VCaP (cell line): ENCODE data around the gene CBLB.
A peak's percentile ranks its signal among the peaks of the same experiment; 100 is the strongest.

Experiments
- H3K27ac ChIP-seq: fragments of 450-650 bp; 2 replicates; pipeline ENCODE4 v1.5.1; 2017
- TF ChIP-seq, protein P1 (sequence below): fragments of 450-650 bp; conservative IDR thresholded peaks from 2 replicates; pipeline ENCODE4 v1.5.1; 2017; ENCODE audit warnings: mild to moderate bottlenecking, moderate library complexity

CBLB gene

DNA sequence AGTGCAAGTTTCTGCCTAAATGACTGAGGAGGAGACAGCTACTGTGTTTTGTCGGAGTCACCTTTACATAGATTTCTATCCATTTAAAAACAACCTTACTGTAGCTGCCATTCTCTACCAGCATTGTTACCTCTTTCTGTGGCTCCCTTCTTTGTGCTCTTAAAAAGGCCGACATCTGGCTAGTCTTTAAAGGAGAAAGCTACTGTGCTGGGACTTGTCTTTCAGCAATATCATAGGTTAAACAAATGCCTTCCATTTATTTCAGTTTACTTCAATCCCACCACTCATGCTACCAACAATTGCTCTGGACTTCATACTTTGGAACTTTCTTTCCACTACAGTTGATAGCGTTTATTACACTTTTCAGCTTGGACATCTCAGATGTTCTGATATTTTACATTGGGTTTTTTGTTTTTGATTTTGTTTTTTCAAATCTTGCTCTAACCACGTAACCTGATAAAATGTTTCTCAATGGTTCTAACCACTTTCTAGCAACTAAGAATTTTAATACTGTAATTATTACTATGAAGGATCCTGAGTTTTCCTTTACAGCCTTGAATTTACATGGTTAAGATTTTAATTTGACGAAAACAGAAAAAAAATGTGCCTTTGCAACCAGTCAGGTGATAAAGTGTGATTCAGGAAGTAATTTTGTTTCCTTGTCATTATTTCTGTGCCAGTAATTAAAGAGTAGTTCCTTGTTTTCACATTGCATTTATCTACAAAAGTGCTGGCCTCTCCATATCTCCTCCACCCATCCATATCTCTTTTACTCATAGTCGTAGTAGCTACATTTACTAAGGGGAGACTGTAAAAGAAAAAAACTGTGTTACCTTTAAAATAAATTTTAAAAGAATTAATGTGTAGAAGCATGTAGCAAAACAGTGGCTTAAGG lies 1.3 kb upstream of the CBLB start:
- H3K27ac ChIP-seq: peak overlapping the region; percentile 86
- TF ChIP-seq, protein P1, sequence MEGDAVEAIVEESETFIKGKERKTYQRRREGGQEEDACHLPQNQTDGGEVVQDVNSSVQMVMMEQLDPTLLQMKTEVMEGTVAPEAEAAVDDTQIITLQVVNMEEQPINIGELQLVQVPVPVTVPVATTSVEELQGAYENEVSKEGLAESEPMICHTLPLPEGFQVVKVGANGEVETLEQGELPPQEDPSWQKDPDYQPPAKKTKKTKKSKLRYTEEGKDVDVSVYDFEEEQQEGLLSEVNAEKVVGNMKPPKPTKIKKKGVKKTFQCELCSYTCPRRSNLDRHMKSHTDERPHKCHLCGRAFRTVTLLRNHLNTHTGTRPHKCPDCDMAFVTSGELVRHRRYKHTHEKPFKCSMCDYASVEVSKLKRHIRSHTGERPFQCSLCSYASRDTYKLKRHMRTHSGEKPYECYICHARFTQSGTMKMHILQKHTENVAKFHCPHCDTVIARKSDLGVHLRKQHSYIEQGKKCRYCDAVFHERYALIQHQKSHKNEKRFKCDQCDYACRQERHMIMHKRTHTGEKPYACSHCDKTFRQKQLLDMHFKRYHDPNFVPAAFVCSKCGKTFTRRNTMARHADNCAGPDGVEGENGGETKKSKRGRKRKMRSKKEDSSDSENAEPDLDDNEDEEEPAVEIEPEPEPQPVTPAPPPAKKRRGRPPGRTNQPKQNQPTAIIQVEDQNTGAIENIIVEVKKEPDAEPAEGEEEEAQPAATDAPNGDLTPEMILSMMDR: no peak

DNA sequence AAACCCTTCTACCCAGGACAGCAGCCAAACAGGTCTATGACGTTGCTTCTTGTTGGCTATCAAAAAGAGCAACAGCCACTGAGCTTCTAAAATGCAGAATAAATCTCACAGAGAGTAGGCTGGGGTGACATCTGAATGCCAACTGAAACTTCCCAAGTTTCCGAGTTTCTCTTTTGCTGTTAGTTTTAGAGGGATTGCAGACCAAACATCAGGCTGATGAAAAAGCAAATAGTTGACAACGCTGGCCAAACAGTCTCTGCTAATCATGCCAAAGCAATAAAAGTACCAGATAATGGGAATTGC lies 670 bp upstream of the CBLB start:
- TF ChIP-seq, protein P1: no peak
- H3K27ac ChIP-seq: peak overlapping the region; percentile 86

DNA sequence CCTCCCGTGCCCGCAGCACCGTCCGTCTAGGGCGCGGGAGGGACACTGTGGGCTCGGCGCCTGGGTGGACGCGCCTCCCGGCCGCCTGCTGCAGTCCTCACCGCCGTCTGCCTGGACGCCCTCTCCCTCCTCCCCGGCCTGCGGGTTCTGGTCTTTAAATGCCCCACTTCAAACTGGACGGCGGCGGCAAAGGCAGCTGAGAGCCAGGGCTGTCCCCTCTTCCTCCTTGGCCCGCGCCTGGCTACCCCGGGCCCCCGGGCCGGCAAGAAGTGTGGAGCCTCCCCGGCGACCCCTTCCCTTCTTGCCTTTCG lies 426 bp downstream of the CBLB start:
- peak overlapping the region; percentile 86 for H3K27ac ChIP-seq
- TF ChIP-seq, protein P1: no peak

- TF ChIP-seq, protein P1: no peak
- peak overlapping the region; percentile 86 for H3K27ac ChIP-seq
These were observed 941 bp downstream of the CBLB start for GRCh38 chr3:105867712-105868430.

DNA sequence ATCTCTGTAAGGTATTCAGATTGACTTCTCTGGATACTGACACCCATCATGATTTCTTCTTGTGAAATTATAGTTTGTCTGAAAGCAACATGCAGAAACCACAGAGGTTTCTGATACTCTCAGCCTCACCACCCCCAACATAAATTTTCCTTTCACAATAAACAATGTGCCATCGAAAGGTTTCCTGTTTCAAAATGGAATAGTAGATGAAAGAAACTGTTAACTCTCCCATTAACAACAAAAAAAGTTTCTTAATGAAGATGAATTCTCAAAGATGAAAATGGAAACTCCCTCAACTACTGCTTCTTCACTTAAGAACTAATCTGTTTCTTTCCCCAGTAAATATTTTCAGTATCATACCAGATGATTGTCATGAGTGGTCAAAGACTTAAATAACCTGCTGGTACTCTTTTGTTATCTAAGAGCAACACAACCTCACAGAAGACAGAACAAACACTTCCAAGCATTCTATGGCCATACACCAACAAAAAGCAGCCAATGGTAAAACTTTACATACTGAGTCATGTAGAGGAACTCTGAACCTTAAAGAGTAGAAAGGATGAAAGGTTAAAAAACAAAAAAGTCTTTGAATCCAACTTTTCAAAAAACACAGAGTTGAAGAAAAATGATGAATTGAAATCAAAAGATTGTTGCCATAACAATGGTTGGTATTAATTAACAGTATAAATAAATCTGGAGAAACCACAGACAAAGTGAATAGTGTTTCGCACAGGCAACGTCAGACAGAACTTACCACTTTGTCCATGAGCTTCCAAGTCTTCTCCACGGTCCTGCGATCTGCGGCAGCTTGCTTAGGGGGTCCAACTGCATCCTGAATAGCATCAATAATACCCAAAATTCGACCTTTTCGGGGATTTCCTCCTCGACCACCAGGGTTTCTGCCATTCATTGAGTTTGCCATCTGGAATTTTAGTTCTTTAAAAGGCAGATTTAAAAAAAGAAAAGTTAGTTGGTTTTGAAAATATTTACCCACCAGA lies 1.9 kb downstream of the CBLB start:
- H3K27ac ChIP-seq: peak overlapping the region; percentile 86
- TF ChIP-seq, protein P1: no peak

- H3K27ac ChIP-seq: no peak overlapping the region
These were observed 2.9 kb downstream of the CBLB start for GRCh38 chr3:105865867-105866350.

More at GRCh38 chr3:105865867-105866350, 2.9 kb downstream of the CBLB start:
- TF ChIP-seq, protein P1: no peak
